GM23338 (cell line): Measurements from ENCODE around the gene FAF1. TPM values are rescaled to one million over a fixed set of nuclear protein-coding genes. Genes with fewer than 3 reads are reported as not detected.

Experiments
- ATAC-seq: fragments of 200-7000 bp; cut with Tn5 transposase; 3 replicates; pipeline ENCODE4 v1.9.1; 2020
- DNase-seq: peaks from one replicate; pipeline ENCODE4 v3.0.0-alpha.2; 2015; ENCODE audit warnings: low spot score
- H2AFZ ChIP-seq: fragments of 200-600 bp; sonication (generic); 2 replicates; pipeline ENCODE4 v1.8.0; 2016; ENCODE audit warnings: antibody characterized with exemption, mild to moderate bottlenecking, moderate library complexity
- H3F3A ChIP-seq: fragments of 200-600 bp; sonication (generic); replicated peaks from 2 replicates; pipeline ENCODE4 v1.8.0; 2017; ENCODE audit warnings: antibody characterized with exemption, mixed run types, low read depth
- H3K27ac ChIP-seq: fragments of 200-600 bp; sonication (generic); 2 replicates; pipeline ENCODE4 v1.6.1; 2016; ENCODE audit warnings: low read depth
- H3K27me3 ChIP-seq: fragments of 200-600 bp; sonication (generic); 2 replicates; pipeline ENCODE4 v1.8.0; 2016; ENCODE audit warnings: mild to moderate bottlenecking, mixed run types, moderate library complexity; ENCODE audit not compliant: insufficient read depth
- H3K36me3 ChIP-seq: fragments of 200-600 bp; sonication (generic); 2 replicates; pipeline ENCODE4 v1.8.0; 2016; ENCODE audit warnings: mild to moderate bottlenecking; ENCODE audit not compliant: insufficient read depth
- H3K4me1 ChIP-seq: fragments of 200-600 bp; sonication (generic); 2 replicates; pipeline ENCODE4 v1.8.0; 2016; ENCODE audit warnings: mild to moderate bottlenecking, moderate library complexity; ENCODE audit not compliant: insufficient read depth
- H3K4me2 ChIP-seq: fragments of 200-600 bp; sonication (generic); 2 replicates; pipeline ENCODE4 v1.7.1; 2017; ENCODE audit warnings: mixed run types
- H3K4me3 ChIP-seq: fragments of 200-600 bp; sonication (generic); 2 replicates; pipeline ENCODE4 v1.6.1; 2016; ENCODE audit warnings: mixed run types
- H3K79me2 ChIP-seq: fragments of 200-600 bp; sonication (generic); replicated peaks from 2 replicates; pipeline ENCODE4 v1.8.0; 2017; ENCODE audit warnings: mild to moderate bottlenecking; ENCODE audit not compliant: insufficient read depth
- H3K9me2 ChIP-seq: fragments of 200-600 bp; sonication (generic); 2 replicates; pipeline ENCODE4 v1.8.0; 2017; ENCODE audit not compliant: insufficient read depth
- H4K20me1 ChIP-seq: fragments of 200-600 bp; sonication (generic); replicated peaks from 2 replicates; pipeline ENCODE4 v1.8.0; 2017; ENCODE audit warnings: mild to moderate bottlenecking; ENCODE audit not compliant: insufficient read depth
- H3K27ac Mint-ChIP-seq: 2 replicates; pipeline ENCODE4 v1.8.0; 2020; ENCODE audit warnings: inconsistent platforms, mild to moderate bottlenecking, moderate library complexity, mixed read lengths
- H3K27me3 Mint-ChIP-seq: 3 replicates; pipeline ENCODE4 v1.8.0; 2022; ENCODE audit warnings: low read depth, mild to moderate bottlenecking, moderate library complexity, mixed read lengths, inconsistent platforms; ENCODE audit not compliant: insufficient read depth, poor library complexity
- H3K36me3 Mint-ChIP-seq: 3 replicates; pipeline ENCODE4 v1.8.0; 2021; ENCODE audit warnings: low read depth, mild to moderate bottlenecking, inconsistent platforms, moderate library complexity, mixed read lengths
- H3K4me1 Mint-ChIP-seq: 3 replicates; pipeline ENCODE4 v1.8.0; 2020; ENCODE audit warnings: mild to moderate bottlenecking, inconsistent platforms, mixed read lengths
- H3K4me3 Mint-ChIP-seq: 3 replicates; pipeline ENCODE4 v1.8.0; 2021; ENCODE audit warnings: moderate library complexity, mild to moderate bottlenecking, inconsistent platforms, mixed read lengths
- H3K9me3 Mint-ChIP-seq: 3 replicates; pipeline ENCODE4 v1.8.0; 2020; ENCODE audit warnings: moderate library complexity, mild to moderate bottlenecking, inconsistent platforms, mixed read lengths
- EZH2 ChIP-seq: fragments of 200-600 bp; sonication (generic); IDR thresholded peaks from one replicate; pipeline ENCODE4 v1.8.0; 2017; ENCODE audit warnings: antibody characterized with exemption, mild to moderate bottlenecking, low read depth; ENCODE audit not compliant: unreplicated experiment
- JUNB ChIP-seq: IDR thresholded peaks from one replicate; pipeline ENCODE4 v1.6.1; 2016; ENCODE audit warnings: antibody characterized with exemption; ENCODE audit not compliant: unreplicated experiment
- NANOG ChIP-seq: IDR thresholded peaks from 2 replicates; pipeline ENCODE4 v1.6.1; 2016; ENCODE audit warnings: antibody characterized with exemption, borderline replicate concordance
- POLR2AphosphoS5 ChIP-seq: IDR thresholded peaks from 2 replicates; pipeline ENCODE4 v1.6.1; 2016; ENCODE audit warnings: antibody characterized with exemption, low read depth
- ZNF114 ChIP-seq: fragments of 250-450 bp; sonication (Bioruptor Pico); IDR thresholded peaks from 2 replicates; pipeline ENCODE4 v1.5.0; 2020; ENCODE audit warnings: mild to moderate bottlenecking, moderate library complexity
- ZNF462 ChIP-seq: fragments of 250-450 bp; sonication (Bioruptor Pico); IDR thresholded peaks from 2 replicates; pipeline ENCODE4 v1.5.0; 2020; ENCODE audit warnings: mild to moderate bottlenecking, moderate library complexity
- polyA plus RNA-seq: library from polyadenylated mRNA; unstranded; fragments of >200 nt; fragmentation: Nextera tagmentation; extraction: Ambion mirVana; gene quantifications from 2 replicates; pipeline ENCODE4 v1.2.1, GENCODE V29; 2016
- total RNA-seq: library from RNA; depleted of rRNA; stranded (reverse); fragments of >200 nt; shearing (Covaris generic); gene quantifications from 2 replicates; pipeline ENCODE4 v1.2.3, GENCODE V29; 2014
- TF ChIP-seq, protein P1 (sequence below): IDR thresholded peaks from one replicate; pipeline ENCODE4 v1.6.1; 2018; ENCODE audit warnings: antibody characterized with exemption; ENCODE audit not compliant: unreplicated experiment
- TF ChIP-seq, protein P2 (sequence below): IDR thresholded peaks from 2 replicates; pipeline ENCODE4 v1.6.1; 2016; ENCODE audit warnings: antibody characterized with exemption

The FAF1 gene
- total and polyA plus RNA-seq, 2 experiments from 2014 or later = 24.1 to 53.2 TPM

- Histone ChIP-seq H3K9me2 (no peaks in the 10 kb centered on the region), H3K79me2 (no peaks in the 10 kb centered on the region), H3K36me3 (no peaks in the 10 kb centered on the region; the same call in 1 of the 2 replicates), H3K4me1 (peaks cover 9% of the 10 kb centered on the region), H3K27ac (no peak overlapping the region), H3F3A (no peaks in the 10 kb centered on the region), H3K4me3 (no peak overlapping the region), H3K27me3 (no peaks in the 10 kb centered on the region), H4K20me1 (no peaks in the 10 kb centered on the region), H2AFZ (no peak overlapping the region), H3K4me2 (no peak overlapping the region)
- no peak for ATAC-seq
- Mint-ChIP-seq H3K27me3 (peaks cover 2% of the 10 kb centered on the region), H3K4me3 (no peak overlapping the region), H3K36me3 (no peaks in the 10 kb centered on the region; the same call in 2 of the 3 replicates), H3K27ac (no peak overlapping the region), H3K9me3 (no peaks in the 10 kb centered on the region), H3K4me1 (peaks cover 30% of the 10 kb centered on the region)
- TF ChIP-seq EZH2 = no peak
- TF ChIP-seq, protein P1, sequence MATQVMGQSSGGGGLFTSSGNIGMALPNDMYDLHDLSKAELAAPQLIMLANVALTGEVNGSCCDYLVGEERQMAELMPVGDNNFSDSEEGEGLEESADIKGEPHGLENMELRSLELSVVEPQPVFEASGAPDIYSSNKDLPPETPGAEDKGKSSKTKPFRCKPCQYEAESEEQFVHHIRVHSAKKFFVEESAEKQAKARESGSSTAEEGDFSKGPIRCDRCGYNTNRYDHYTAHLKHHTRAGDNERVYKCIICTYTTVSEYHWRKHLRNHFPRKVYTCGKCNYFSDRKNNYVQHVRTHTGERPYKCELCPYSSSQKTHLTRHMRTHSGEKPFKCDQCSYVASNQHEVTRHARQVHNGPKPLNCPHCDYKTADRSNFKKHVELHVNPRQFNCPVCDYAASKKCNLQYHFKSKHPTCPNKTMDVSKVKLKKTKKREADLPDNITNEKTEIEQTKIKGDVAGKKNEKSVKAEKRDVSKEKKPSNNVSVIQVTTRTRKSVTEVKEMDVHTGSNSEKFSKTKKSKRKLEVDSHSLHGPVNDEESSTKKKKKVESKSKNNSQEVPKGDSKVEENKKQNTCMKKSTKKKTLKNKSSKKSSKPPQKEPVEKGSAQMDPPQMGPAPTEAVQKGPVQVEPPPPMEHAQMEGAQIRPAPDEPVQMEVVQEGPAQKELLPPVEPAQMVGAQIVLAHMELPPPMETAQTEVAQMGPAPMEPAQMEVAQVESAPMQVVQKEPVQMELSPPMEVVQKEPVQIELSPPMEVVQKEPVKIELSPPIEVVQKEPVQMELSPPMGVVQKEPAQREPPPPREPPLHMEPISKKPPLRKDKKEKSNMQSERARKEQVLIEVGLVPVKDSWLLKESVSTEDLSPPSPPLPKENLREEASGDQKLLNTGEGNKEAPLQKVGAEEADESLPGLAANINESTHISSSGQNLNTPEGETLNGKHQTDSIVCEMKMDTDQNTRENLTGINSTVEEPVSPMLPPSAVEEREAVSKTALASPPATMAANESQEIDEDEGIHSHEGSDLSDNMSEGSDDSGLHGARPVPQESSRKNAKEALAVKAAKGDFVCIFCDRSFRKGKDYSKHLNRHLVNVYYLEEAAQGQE = no peak
- TF ChIP-seq ZNF114 (CRISPR knock-in tag) = no peak
- no peak for TF ChIP-seq NANOG
- TF ChIP-seq POLR2AphosphoS5 = no peak
- TF ChIP-seq ZNF462 = no peak
- TF ChIP-seq JUNB = no peak
- TF ChIP-seq, protein P2, sequence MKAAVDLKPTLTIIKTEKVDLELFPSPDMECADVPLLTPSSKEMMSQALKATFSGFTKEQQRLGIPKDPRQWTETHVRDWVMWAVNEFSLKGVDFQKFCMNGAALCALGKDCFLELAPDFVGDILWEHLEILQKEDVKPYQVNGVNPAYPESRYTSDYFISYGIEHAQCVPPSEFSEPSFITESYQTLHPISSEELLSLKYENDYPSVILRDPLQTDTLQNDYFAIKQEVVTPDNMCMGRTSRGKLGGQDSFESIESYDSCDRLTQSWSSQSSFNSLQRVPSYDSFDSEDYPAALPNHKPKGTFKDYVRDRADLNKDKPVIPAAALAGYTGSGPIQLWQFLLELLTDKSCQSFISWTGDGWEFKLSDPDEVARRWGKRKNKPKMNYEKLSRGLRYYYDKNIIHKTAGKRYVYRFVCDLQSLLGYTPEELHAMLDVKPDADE = no peak
- no peak for DNase-seq
Measured at GRCh38 chr1:50473513-50473912, 486.6 kb downstream of the FAF1 start.
